Measurements from ENCODE around the gene SULT2B1.
"Not testable (repeated sequence)": the region's sequence is repeated elsewhere in the genome, so short reads cannot be mapped to it uniquely, and the experiment has no call there.

Gene SULT2B1

GRCh38 chr19:48618278-48618915, 66.4 kb downstream of the SULT2B1 start:
- DNase-seq: peak in 2 of 56 donors; percentile 63 to 74

DNA sequence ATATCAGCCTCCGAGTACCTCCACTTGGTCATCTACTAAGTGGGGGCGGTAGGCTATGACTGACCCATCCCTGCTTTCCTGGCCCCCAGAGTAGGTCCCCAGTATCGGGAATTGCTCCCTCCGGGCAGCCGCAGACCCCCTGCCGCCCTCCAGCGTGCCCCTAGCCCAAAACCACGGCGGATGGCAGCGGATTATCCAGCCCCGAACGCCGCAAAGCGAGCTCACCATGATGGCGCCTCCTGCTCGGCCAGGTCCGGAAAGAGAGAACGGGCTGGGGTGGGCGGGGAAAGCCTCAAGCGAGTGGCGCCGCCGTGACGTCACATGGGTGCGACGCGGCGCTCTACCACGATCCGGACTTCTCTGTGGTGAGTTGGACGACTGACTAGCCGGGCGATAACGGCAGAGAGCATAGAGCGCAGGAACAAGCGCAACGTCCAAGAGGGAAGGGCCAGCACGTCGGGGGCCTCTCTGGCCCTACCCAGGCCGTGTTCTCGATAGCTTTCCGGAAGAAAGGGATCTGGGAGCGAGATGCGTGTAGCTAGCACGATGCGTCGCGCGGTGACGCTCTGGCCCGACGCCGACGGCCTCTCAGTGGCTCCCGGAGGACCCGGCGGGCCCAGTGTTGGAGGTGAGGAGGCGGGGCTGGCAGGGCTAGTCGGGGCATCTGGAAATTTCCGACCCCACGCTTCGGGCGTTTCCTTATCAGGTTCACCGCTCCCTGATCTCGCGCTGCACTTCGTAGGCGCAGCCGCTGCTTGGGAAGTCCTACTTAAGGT, 67.1 kb downstream of the SULT2B1 start, which contains the start of the genes RPL18 and SPHK2:
TSS of gene RPL18 (minus strand) at position 263 of the 776 bp plus-strand sequence. CDS start at position 228, 35 bp downstream.
TSS of gene SPHK2 (plus strand) at position 591 of the 776 bp plus-strand sequence. CDS start 1,009 bp downstream, outside the sequence.
- DNase-seq: peak; percentile 85 to 100 (median 99)

DNA sequence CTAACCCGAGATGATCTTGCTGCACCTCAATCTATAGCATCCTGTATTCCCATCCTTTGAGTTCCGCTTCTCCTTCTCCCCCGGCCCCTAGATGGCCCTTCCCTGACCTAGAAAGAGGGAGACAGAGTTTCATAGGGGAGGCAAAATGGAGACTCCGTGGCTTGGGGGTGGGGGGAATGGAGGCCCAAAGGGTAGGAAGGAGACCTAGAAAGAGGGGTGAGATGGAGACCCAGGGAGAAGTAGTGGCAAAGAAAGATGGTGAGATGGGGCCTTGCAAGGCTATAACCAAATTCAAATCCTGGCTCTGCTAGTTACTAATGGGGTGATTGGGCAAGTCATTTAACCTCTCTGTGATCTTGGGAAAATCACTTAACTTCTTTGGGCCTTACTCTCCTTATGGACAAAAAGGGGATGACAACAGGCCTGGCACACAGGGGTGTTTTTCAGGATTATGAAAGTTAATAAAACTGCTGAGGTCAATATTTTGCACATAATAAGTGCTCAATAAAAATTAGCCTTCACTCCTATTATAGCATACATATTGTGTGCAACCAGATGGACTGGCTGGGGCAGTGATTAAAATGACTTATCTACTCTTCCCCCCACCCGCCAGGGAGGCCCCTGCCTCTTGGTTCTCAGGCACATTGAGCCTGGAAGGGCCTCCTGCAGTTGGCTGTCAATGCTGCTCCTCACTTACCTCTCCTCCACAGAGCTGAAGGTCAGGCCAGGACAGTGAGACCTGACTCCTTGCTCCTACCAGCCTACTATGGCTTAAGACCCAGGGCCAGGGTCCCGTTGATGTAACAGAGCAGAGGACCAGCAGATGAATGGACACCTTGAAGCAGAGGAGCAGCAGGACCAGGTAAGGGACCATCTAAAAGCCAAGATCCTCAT, 68.0 kb downstream of the SULT2B1 start:
- no peak for DNase-seq

GRCh38 chr19:48623556-48624066, 71.6 kb downstream of the SULT2B1 start:
- peak in 2 of 56 donors; percentile 50 to 52 for DNase-seq

- DNase-seq: peak; percentile 64 to 99 (median 96)
Measured at GRCh38 chr19:48624067-48624594, 72.2 kb downstream of the SULT2B1 start.

DNA sequence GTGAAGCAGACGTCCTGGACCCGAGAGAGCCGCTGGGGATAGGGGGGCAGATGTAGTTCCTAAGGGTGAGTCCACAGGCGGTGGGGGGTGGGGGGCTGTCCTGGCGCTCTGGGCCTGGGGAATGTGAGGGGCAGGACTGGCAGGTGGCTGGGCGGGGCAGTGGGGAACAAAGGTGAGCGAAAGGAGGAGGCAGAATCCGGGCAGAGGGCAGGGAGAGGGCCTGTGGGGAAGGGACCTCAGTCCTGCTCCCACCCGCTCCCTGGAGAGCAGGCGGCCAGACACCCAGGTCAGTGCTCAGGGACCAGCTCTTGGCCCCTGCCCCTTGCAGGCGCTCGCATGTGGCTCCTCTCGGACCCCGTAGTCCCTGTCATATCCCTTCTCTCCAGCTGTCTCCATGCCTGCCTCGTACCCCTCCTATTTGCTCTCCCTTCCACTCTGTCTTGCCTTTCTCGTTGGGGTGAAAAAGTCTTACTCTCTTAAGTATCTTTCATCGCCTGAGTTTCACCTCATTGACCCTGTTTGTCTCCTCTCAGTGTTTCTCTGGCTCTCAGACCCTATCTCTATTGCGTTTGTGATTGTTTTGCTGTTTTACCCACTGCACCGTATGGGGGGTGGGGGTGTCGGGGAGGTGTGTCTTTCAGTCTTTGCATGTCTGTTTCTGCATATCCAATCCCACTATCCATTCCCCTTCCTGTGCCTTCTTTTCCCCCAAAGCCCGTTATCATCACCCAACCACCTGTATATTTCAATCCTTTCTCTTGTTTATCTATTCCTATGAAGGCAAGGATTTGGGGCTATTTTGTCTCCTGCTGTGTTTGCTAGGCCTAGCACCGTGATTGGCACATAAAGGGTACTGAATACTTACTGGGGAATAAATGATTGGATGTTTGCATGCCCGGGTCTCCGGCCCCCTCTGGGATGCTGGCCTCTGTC, 73.1 kb downstream of the SULT2B1 start:
- no peak for DNase-seq

GRCh38 chr19:48625891-48626327, 73.9 kb downstream of the SULT2B1 start:
- no peak for DNase-seq

GRCh38 chr19:48627201-48627864, 75.4 kb downstream of the SULT2B1 start:
- no peak for DNase-seq

- DNase-seq: no peak
Measured at GRCh38 chr19:48627865-48628314, 75.9 kb downstream of the SULT2B1 start.

DNA sequence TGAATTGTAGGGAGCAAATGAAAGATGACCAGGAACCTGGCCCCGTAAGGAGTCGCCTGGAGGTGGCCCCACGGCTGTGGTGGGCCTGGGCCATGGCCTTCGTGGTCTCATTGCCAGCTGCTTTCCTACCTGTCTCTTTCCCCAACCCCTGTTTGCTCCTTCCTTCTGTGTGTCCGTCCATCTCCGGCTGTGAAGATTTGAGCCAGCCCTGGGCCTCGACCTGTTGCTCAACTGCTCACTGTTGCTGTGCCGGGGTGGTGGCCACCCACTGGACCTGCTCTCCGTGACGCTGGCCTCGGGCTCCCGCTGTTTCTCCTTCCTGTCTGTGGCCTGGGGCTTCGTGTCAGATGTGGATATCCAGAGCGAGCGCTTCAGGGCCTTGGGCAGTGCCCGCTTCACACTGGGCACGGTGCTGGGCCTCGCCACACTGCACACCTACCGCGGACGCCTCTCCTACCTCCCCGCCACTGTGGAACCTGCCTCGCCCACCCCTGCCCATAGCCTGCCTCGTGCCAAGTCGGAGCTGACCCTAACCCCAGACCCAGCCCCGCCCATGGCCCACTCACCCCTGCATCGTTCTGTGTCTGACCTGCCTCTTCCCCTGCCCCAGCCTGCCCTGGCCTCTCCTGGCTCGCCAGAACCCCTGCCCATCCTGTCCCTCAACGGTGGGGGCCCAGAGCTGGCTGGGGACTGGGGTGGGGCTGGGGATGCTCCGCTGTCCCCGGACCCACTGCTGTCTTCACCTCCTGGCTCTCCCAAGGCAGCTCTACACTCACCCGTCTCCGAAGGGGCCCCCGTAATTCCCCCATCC, 76.7 kb downstream of the SULT2B1 start:
- no peak for DNase-seq

DNA sequence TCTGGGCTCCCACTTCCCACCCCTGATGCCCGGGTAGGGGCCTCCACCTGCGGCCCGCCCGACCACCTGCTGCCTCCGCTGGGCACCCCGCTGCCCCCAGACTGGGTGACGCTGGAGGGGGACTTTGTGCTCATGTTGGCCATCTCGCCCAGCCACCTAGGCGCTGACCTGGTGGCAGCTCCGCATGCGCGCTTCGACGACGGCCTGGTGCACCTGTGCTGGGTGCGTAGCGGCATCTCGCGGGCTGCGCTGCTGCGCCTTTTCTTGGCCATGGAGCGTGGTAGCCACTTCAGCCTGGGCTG, 77.3 kb downstream of the SULT2B1 start:
- peak in 1 of 56 donors; percentile 61 for DNase-seq

GRCh38 chr19:48629599-48630295, 77.8 kb downstream of the SULT2B1 start:
- peak in 25 of 56 donors; percentile 23 to 69 (median 50) for DNase-seq

- peak in 14 of 56 donors; percentile 17 to 66 (median 46) for DNase-seq
Measured at GRCh38 chr19:48630296-48631063, 78.5 kb downstream of the SULT2B1 start.

- DNase-seq: no peak
Measured at GRCh38 chr19:48631225-48631624, 79.3 kb downstream of the SULT2B1 start.

GRCh38 chr19:48632286-48632685, 80.3 kb downstream of the SULT2B1 start:
- DNase-seq: not testable (repeated sequence)

- no peak for DNase-seq
Measured at GRCh38 chr19:48632692-48633147, 80.7 kb downstream of the SULT2B1 start.
